HL-60/S4 treated with phorbol 12-myristate 13-acetate at 8.2 ng/mL for 4 days and 3 days (cell line): Measurements from ENCODE around the gene ZP4.

Experiments used
- in situ Hi-C: fragments of 300-500 bp; cut with MboI; formaldehyde crosslinking; loops from 2 replicates; pipeline ENCODE4 v1.15.0; 2022; ENCODE audit warnings: low sequenced_read_pairs

ZP4 gene, protein sequence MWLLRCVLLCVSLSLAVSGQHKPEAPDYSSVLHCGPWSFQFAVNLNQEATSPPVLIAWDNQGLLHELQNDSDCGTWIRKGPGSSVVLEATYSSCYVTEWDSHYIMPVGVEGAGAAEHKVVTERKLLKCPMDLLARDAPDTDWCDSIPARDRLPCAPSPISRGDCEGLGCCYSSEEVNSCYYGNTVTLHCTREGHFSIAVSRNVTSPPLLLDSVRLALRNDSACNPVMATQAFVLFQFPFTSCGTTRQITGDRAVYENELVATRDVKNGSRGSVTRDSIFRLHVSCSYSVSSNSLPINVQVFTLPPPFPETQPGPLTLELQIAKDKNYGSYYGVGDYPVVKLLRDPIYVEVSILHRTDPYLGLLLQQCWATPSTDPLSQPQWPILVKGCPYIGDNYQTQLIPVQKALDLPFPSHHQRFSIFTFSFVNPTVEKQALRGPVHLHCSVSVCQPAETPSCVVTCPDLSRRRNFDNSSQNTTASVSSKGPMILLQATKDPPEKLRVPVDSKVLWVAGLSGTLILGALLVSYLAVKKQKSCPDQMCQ

DNA sequence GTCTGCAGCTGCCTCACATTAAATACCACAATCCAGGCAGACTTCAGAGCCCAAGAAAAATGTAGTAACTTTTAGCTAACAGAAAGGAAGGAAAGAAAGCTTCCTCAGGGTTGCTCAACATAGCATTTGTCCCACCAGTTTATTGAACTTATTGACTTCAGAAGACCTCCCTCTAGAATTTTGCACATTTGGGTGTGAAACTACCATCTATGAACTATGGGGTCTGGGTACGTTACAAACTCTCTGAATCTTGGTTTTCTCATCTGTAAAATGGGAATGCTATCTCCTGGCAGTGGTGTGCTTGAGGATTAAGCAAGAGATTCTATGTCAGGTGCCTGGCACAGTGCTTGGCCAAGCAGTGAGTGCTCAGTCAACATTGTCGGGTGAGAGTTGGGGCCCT, at the start of gene ZP4:
Gene ZP4, minus strand, starts transcription at position 101 of the 400 bp plus-strand sequence. CDS start 287 bp downstream, outside the sequence.
- in situ Hi-C loops: no loop called here

DNA sequence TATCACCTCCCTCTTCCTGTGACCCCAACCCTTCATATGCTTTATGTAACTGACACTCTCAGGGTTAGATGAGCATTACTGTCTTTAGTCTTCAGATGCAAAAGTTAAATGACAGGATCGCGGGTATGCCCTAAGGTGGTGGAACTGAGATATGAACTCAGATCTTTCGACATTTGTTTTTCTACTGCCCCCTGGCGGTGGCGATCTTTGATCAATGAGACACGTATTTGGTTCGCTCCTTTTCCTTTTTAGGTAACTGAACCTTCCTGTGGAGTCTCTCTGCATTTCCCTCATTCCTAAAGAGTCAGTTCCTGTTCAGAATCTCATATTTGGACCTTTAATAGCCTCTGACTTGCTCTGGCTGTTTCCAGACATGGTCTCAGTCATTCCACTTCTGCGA, 47.8 kb upstream of the ZP4 start:
- in situ Hi-C loops: no loop called here

DNA sequence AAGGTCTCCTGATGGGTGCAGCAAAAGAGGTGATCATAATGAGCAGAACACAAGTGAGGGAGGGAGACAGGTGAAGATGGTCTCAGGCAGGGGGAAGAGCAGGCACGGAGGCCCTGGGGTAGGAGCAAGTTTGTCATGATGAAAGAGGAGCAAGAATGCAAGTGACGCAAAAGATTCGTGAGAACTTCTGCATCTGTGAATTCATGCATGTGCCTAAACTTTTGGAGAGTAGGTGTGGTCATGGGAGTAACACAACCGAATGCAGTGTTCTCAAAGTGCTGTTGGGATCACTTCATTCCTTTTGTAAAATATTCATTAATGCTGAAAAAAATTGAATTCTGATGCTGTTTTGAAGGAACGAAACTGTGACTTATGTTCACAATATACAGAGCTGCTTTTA, 47.3 kb upstream of the ZP4 start:
- in situ Hi-C loops: no loop called here

DNA sequence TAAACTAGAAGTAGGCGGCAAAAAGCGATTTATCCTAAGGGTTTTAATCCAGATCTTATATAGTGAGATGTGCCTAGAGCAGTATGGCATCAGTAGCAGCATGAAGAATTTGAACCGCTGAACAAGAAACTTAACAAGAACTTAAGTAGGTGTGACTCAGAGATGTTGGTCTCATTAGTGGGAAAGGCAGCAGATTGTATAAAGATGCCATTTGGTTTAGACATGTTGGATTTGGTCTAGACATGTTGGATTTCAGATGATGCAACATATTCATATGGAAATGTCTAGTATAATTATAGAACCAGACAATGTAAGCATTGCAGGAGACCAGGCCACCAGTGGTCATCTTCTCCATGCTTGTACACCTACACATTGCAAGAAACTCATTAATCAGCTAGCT, 42.1 kb upstream of the ZP4 start:
- in situ Hi-C loops: no loop called here

DNA sequence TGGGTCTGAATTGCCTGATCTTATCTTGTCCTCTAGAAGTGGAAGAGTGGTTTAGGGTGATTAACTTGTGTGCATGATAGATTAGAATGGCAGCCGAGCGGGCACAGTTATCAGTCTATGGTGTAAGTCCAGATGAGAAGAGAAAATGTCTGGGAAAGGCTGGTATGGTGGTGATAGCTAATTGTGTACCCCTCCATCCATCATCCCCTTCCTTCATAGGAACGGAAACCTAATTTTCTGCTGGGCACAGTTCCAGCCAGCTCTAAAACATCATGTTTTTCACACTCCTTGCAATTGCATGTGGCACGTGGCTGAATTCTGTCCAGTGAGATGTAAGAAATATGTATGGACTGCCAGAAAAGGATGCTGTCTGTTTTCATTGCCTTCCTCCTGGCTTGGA, 40.9 kb upstream of the ZP4 start:
- in situ Hi-C loops: no loop called here

DNA sequence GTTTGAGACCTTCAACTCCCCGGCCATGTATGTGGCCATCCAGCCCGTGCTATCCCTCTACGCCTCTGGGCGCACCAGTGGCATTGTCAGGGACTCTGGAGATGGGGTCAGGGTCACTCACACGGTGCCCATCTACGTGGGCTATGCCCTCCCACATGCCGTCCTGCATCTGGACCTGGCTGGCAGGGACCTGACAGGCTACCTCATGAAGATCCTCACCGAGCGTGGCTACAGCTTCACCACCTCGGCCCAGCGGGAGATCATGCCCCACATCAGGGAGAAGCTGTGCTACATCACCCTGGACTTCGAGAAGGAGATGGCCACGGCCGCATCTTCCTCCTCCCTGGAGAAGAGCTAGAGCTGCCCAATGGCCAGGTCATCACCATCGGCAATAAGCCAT, 36.5 kb upstream of the ZP4 start:
- in situ Hi-C loops: no loop called here

DNA sequence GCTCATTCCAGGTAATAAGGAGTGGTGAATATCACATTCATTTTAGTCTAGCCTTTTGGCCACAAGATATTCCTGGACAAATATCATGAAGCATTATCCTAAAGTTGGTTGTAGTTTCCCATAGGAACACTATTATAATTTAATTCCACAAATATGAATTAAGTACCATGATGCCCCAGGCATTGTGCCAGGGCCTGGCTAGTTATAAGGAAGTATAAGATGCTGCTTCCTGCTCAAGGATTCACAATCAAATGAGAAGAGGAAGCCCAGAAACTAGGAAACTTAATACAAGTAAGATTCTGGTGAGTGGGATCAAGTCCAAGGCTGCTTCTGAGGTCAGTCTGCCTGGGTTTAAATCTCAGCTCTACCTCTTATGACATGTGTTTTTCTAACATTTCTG, 30.6 kb upstream of the ZP4 start:
- in situ Hi-C loops: no loop called here

DNA sequence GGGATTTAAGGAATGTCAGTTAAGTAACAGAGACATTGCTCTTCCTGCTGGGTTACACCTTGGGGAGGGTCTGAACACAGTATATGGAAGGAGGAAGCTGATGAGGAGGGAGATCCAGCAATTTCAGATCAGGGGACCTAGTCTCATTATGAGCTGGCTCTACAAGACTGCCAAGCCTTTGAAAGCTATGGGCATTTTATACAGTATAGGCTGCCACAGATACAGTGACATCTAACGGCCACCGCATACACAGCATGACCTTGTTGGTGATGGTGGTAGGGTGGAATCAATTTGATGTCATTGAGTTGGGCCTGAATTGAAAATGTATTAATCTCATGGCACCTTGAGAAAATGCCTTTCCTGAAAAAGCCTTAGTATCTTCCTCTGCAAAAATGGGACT, 22.6 kb upstream of the ZP4 start:
- in situ Hi-C loops: no loop called here

DNA sequence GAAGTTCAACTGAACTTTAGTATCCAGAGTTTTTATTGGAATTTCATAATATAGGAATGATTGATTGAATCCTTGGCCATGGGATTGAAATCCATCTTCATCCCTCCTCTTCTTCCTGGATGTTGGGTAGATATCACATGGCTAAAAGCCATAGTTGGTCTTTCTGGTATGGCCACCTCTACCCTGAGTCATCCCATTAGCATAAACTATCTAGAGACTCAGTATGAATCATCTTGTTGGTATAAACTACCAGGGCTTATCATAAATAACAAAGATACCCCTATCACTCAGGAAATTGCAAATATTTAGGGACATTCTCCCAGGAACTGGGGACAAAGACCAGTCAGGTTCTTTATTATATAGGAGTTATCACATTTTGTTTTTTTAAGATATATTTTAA, 21.2 kb upstream of the ZP4 start:
- in situ Hi-C loops: no loop called here

DNA sequence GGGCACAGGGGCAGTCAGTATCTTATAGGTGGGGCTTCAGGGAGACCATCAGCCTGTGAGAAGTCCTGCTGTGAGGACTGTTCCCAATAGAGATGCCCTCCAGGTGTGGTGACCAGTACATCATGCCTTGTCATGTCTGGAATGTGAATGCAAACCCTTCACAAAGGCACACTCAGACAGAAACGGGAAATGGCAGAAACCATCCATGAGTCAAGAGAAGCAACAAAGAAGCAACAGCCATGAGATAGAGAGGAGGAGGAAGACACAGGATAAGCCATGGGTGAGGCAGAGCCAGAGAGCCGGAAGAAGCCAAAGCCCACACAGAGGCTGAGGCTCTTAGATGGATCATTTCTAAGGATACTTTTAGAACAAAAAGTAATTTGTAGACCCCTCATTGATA, 20.1 kb upstream of the ZP4 start:
- in situ Hi-C loops: no loop called here

DNA sequence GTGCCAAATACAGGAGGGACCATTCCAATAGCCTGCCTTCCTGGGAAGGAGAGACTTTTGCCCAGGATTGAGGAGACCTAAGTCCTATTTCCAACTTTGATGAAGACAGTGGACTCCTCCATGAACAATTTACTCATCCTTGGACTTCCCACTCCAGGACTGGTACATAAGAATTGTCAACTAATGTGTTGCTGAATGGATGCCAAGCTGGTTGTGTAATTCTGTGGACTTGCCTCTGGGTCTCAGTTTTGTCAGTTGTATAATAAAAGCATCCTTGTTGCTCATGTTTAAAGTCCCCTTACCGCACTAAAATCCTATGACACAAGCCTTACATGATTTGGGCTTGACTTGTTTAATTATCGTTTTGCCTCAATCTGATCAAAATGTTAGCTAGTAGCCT, 13.2 kb upstream of the ZP4 start:
- in situ Hi-C loops: no loop called here

DNA sequence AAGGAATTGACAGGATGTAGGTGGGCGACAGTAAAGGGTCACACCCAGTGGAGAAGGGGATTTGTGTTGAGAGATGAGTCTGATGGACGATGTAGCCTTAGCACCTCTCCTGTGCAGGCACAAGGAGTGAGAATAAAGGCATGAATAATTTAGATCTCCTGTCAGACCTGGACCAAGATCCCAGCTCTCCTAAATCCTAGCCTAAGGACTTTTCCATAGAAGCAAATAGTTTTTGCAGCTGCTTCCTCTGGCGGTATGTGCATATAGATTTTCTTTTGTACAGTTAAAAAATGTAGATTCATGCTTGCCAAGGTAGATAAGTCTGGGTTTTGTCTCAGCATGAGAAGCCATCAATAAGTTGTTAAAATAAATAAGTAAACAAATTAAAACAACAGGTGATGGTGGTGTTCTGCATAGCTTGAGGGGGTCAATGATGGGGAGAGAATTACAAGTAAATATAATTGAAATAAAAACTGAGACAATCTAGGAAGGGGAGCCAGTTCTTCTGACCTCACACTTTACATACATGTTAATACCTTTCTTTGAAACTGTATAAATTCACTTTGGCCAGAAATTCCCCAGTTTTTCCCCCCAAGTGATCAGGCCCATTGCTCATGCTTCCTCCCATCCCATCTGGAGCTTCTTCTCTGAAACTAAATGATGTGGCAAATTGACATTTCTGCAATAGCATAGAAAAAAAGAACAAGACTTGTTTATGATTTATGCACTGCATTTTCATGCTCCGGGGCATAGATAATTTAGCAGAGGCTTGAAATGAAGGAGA, 12.4 kb upstream of the ZP4 start:
- in situ Hi-C loops: no loop called here

DNA sequence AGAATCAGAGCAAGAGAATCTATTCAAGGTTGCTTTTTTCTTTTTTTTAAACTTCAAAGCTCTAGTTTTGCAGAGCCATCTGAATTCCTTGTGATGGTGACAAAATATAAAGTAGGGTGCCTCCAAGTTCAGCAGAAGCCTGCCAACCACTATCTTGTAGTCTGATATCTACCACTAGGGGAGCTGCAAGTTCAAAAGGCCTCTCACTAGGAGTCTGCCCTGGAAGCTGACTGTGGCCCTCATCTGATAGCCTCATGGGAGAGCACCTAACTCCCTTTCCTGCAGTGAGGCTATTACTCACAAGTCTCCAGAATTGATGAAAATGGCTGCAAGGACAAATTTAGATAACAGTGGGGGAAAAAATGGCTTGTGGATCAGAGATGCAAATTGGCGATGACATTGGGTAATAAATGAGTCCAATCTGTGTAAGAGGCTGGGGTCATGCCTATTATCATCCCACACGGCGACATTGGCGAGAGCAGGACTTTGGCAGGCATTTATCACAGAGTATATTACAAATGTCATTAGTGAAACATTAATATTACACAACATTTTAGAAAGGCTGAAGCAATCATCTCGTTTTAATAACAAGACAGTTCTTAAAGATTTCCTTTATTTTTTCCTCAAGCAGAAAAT, 10.7 kb upstream of the ZP4 start:
- in situ Hi-C loops: no loop called here

DNA sequence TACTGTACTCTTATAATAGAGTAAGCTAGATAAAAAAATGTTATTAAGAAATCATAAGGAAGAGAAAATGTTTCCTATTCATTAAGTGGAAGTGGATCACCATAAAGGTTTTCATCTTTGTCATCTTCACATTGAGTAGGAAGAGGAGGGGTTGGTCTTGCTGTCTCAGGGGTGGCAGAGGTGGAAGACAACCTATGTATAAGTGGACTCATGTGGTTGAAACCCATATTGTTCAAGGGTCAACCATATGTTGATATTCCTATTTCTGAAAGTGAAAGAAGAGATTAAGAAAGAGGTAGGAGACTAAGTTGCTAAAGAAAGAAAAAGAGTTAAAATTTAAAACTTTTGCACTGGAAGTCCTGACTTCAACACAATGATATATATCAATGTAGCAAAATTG, 4.9 kb upstream of the ZP4 start:
- in situ Hi-C loops: no loop called here

DNA sequence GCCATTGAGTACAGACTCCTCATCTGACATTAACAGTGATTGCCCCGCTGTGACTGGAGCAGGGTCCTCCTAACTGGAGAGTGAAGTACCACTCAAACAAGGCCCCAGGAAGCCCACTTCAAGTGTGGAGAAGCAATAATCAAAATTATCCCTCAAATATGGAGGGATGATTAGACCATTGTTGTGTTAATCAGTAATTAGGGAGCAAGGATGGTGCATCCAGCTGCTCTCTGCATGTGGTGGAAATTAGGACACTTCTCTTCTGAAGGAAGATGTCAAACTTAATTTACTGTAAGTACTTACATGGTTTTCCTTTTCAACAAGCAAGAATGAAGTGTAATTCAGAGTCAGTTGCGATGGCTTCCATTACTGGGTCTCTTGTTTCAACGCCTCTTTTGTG, 3.4 kb upstream of the ZP4 start:
- in situ Hi-C loops: no loop called here

DNA sequence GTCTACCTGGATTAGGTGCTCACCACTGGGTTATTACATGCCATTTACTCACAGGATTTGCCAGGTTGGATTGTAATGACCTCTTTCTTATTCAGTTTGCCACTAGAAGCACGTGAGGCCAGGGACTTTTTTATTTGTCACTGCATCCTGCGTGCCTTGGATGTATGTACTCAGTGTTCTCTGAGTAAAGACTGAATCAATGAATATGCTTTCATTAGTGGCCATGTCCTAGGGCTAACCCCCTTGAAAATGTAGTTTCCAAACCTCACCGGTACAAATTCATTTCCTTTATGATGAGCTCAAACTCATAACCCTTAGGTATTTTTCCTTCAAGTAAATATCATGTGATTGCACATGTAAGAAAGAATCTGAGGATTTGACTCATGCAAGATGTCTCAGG, 1.3 kb upstream of the ZP4 start:
- in situ Hi-C loops: no loop called here

DNA sequence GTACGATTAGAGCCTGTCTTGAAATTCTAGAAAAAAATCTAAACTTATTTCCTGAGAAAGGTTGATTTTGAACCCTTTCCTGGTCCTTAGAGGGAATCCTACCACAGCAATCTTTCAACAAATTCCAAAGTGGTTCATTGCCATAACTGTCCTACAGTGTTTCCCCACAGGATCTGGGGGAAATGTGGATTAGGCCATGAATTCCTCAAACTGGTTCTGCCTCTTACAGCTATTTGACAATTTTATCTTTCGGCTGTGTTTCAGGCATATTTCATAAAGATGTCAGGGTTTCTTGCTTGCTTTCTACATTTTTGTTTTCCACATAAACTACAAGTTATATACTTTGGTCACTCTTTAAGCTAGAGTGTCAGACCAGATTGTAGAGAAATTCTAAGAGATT, 544 bp upstream of the ZP4 start:
- in situ Hi-C loops: no loop called here

DNA sequence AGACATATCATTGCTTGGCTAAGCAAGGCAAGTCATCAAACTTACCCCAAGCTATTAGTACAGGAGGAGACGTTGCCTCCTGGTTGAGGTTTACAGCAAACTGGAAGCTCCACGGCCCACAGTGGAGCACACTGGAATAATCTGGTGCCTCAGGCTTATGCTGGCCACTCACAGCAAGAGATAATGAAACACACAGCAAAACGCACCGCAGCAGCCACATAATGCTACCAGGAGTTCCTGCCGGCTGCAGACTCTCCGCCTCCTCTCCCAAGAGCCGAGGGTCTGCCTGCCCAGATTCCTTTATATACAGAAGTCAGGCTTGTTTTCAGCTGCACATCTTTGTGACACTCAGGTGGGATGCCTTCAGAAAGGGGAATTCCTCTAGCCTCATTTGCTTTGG, 306 bp downstream of the ZP4 start:
- in situ Hi-C loops: no loop called here

DNA sequence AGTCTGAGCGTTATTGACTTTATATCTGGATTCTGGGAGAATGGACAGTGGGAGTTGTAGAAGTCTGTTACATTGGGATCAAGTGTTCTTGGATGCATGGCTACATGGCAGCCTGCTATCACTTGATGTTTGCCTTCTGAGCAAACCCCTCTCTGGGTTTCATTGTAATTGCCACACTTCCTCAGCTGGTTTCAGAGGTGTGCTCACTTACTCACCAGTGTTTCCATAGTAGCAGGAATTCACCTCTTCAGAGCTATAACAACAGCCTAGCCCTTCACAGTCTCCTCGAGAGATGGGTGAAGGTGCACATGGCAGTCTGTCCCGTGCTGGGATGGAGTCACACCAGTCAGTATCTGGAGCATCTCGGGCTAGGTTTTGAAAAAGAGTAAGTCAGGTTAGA, 2.6 kb downstream of the ZP4 start:
- in situ Hi-C loops: no loop called here

DNA sequence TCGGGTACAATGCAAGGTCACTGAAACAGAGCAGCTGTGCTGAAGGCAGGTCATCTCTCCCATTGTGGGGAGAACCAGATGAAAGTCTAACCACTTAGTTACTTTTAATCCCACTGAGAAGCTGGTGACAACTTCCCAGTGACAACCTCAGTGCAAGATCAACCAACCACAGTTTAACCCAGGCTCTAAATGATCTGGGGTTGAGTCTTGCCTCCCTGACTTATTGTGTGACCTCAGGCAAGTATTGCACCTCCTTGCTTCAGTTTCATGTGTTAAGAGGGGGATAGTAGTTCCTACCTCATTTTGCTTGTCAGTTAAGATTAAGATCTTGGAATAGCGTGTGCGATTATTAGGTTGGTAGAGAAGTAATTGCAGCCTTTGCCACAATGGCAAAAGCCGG, 3.2 kb downstream of the ZP4 start:
- in situ Hi-C loops: no loop called here

DNA sequence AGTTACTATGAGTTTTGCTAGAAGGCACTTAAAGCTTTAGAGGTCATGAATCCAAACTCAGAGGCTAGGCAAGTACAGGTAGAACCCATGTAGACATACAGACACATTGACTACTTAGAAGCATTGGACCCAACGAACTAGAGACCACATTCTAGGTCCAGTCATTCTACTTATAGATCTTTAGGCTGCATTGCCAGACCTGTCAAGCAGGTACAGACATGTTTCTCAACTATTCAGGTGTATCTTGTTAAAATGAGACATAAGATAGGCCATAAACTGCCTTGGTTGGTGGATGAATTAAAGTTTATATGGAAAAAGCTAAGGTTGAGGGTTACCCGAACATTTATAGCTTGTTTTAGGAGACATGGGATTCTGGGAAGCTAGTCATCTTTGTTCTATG, 6.5 kb downstream of the ZP4 start:
- in situ Hi-C loops: no loop called here

DNA sequence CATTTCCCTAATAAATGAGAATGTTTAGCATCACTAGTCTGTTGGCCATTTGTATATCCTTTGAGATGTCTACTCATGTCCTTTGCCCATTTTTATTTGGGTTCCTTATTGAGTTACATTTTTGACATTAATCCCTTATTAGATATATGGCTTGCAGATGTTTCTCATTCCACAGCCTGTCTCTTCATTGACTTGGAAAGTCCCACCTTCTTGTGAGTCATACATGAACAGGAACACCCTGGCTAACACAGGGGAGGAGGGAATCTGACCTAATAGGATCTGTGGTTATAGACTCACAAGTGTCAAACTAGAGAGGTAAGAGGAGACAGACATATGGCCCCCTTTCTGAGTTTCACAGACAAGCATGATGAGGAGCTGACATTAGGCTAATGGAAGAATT, 11.5 kb downstream of the ZP4 start:
- in situ Hi-C loops: no loop called here
